HEK293T (cell line): Measurements from ENCODE around the gene AHNAK.

Source experiments
- BHLHE40 ChIP-seq: fragments of 450-650 bp; IDR thresholded peaks from 2 replicates; pipeline ENCODE4 v1.6.1; 2016; ENCODE audit warnings: mild to moderate bottlenecking, moderate library complexity, borderline replicate concordance
- ELF4 ChIP-seq: fragments of 450-650 bp; IDR thresholded peaks from 2 replicates; pipeline ENCODE4 v1.6.1; 2017; ENCODE audit warnings: antibody characterized with exemption
- FOXK2 ChIP-seq: fragments of 450-650 bp; IDR thresholded peaks from 2 replicates; pipeline ENCODE4 v1.6.1; 2016; ENCODE audit warnings: mild to moderate bottlenecking
- FOXM1 ChIP-seq: fragments of 450-650 bp; IDR thresholded peaks from 2 replicates; pipeline ENCODE4 v1.6.1; 2017; ENCODE audit warnings: mild to moderate bottlenecking, borderline replicate concordance
- LEF1 ChIP-seq: fragments of 450-650 bp; IDR thresholded peaks from 2 replicates; pipeline ENCODE4 v1.6.1; 2017; ENCODE audit warnings: mild to moderate bottlenecking, borderline replicate concordance
- SP1 ChIP-seq: fragments of 450-650 bp; IDR thresholded peaks from 2 replicates; pipeline ENCODE4 v1.6.1; 2017
- TARDBP ChIP-seq: fragments of 450-650 bp; IDR thresholded peaks from 2 replicates; pipeline ENCODE4 v1.6.1; 2016

DNA sequence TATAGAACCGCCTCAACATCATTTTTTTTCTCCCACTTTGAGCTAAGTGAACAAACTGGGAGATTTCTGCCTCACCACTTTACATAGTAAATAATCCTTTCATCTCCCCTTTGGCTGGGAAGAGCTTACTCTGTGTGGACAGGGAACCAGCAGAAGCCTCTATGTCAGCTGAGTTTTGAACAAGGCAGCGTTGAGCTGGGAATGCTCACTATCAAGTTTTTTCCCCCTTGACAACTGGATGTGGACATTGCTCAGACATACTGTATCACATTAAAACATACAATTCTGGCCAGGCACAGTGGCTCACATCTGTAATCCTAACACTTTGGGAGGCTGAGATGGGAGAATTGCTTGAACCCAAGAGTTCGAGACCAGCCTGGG is 46.0 kb downstream of the AHNAK start:
- TF ChIP-seq SP1 (no peak), LEF1 (no peak), BHLHE40 (no peak), FOXM1 (no peak), TARDBP (no peak), ELF4 (no peak), FOXK2 (no peak)
